Measurements from ENCODE around the gene MICAL2.

Gene MICAL2

GRCh38 chr11:12100841-12101242 lies 9.5 kb upstream of the MICAL2 start:
- TF ChIP-seq CTCF (IDR thresholded peaks at IDR 0.05; ENCODE audit: borderline replicate concordance, insufficient read depth, low read depth, low read length): no peak
- H3K4me3 ChIP-seq (ENCODE audit: low read depth, low read length): no peak overlapping the region

- TF ChIP-seq CTCF (IDR thresholded peaks at IDR 0.05; ENCODE audit: borderline replicate concordance, insufficient read depth, low read depth, low read length): no peak
- no peak overlapping the region for H3K4me3 ChIP-seq (ENCODE audit: low read depth, low read length)
These were observed 9.1 kb upstream of the MICAL2 start for GRCh38 chr11:12101318-12101717.

GRCh38 chr11:12102588-12103410 lies 7.6 kb upstream of the MICAL2 start:
- no peak for TF ChIP-seq CTCF (IDR thresholded peaks at IDR 0.05; ENCODE audit: borderline replicate concordance, insufficient read depth, low read depth, low read length)

GRCh38 chr11:12103411-12104225 lies 6.8 kb upstream of the MICAL2 start:
- H3K4me3 ChIP-seq (ENCODE audit: low read depth, low read length): no peak overlapping the region
- TF ChIP-seq CTCF (IDR thresholded peaks at IDR 0.05; ENCODE audit: borderline replicate concordance, insufficient read depth, low read depth, low read length): no peak

More at GRCh38 chr11:12102588-12103410, 7.6 kb upstream of the MICAL2 start:
- no peak overlapping the region for H3K4me3 ChIP-seq (ENCODE audit: low read depth, low read length)

- H3K4me3 ChIP-seq (ENCODE audit: low read depth, low read length): no peak overlapping the region
These were observed 4.9 kb upstream of the MICAL2 start for GRCh38 chr11:12105471-12105870.

GRCh38 chr11:12106101-12106500 lies 4.3 kb upstream of the MICAL2 start:
- no peak overlapping the region for H3K4me3 ChIP-seq (ENCODE audit: low read depth, low read length)
- no peak for TF ChIP-seq CTCF (IDR thresholded peaks at IDR 0.05; ENCODE audit: borderline replicate concordance, insufficient read depth, low read depth, low read length)

More at GRCh38 chr11:12105471-12105870, 4.9 kb upstream of the MICAL2 start:
- no peak for TF ChIP-seq CTCF (IDR thresholded peaks at IDR 0.05; ENCODE audit: borderline replicate concordance, insufficient read depth, low read depth, low read length)

Data from GM12875 (cell line).